Right lobe of liver (tissue), 6 donors: ENCODE results near the gene C6orf52. TPM values are rescaled to one million over a fixed set of nuclear protein-coding genes. Genes with fewer than 3 reads are reported as not detected.
A peak's percentile ranks its signal among the peaks of the same experiment; 100 is the strongest.

ENCODE experiments used
- ATAC-seq, 4 donors: fragments of 200-7000 bp; cut with Tn5 transposase; one replicate each; pipeline ENCODE4 v1.9.1; 2020; ENCODE audit warnings: mild to moderate bottlenecking in 4 of 4, moderate library complexity in 4 of 4
- DNase-seq, 3 donors: peaks; one replicate each; pipeline ENCODE4 v3.0.0-alpha.2; 2020
- H3K27ac ChIP-seq, 3 donors: fragments of 200-600 bp; one replicate each; pipeline ENCODE4 v1.8.0; 2022
- H3K27me3 ChIP-seq, 2 donors: fragments of 200-600 bp; one replicate each; pipeline ENCODE4 v1.8.0; 2022
- H3K36me3 ChIP-seq, 4 donors: fragments of 200-600 bp; sonication (generic) in 1 of 4; one replicate each; pipeline versions ENCODE4 v1.5.1 to v1.8.0; 2017 to 2022; ENCODE audit warnings: control low read depth in 1 of 4
- H3K4me1 ChIP-seq, 4 donors: fragments of 200-600 bp; sonication (generic) in 1 of 4; one replicate each; pipeline versions ENCODE4 v1.5.1 to v1.8.0; 2017 to 2022; ENCODE audit warnings: control low read depth in 1 of 4
- H3K4me3 ChIP-seq, 3 donors: fragments of 200-600 bp; one replicate each; pipeline ENCODE4 v1.8.0; 2022
- H3K9me3 ChIP-seq, 4 donors: fragments of 200-600 bp; sonication (generic) in 1 of 4; one replicate each; pipeline versions ENCODE4 v1.5.1 to v1.8.0; 2017 to 2022; ENCODE audit warnings: control low read depth in 1 of 4
- POLR2A ChIP-seq: fragments of 450-650 bp; IDR thresholded peaks from one replicate; pipeline ENCODE4 v1.6.1; 2017; ENCODE audit warnings: antibody characterized with exemption, mild to moderate bottlenecking
- WGBS: methylation state at CpG from one replicate; pipeline ENCODE4 v1.1.6; 2018; ENCODE audit warnings: low coverage, low lambda C conversion rate; ENCODE audit not compliant: insufficient coverage; ENCODE audit errors: missing lambda C conversion rate; 5-methylcytosine and 5-hydroxymethylcytosine counted together
- intact Hi-C, 2 donors: fragments of 100-400 bp; cut with DNase I; formaldehyde crosslinking; loops; one replicate each; pipeline versions ENCODE4 v1.11.2 to v1.14.1; 2022
- total RNA-seq, 6 experiments: library from RNA; depleted of rRNA in 2 of 6; stranded (reverse); fragments of >200 nt in 2 of 6; fragmentation: NEBNext Ultra II Directional in 3 of 6; extraction: Animal tissue kit (Norgen Biotek cat#: 25700) in 3 of 6; gene quantifications; one replicate each; pipeline versions ENCODE4 v1.1.0 to v1.2.4, GENCODE V29; 2016 to 2023
- TF ChIP-seq, protein P1 (sequence below), 4 donors: fragments of 200-600 bp in 3 of 4; fragments of 450-650 bp in 1 of 4; IDR thresholded peaks; one replicate each; pipeline versions ENCODE4 v1.5.1 to v1.8.0; 2016 to 2022; ENCODE audit warnings: antibody characterized with exemption in 4 of 4, mild to moderate bottlenecking in 2 of 4
- donor health status: DM: no; HTN: yes; CAD: no.
- donor health status: DM: no; HTN: no; CAD: no.
- donor health status: DM: no; HTN: no; CAD: no.
- donor health status: DM: no; HTN: yes; CAD: no.
- donor health status: DM: no; HTN: yes; CAD: no.

C6orf52 gene
- total RNA-seq, 6 experiments from 2014 or later, result 0.75 to 1.2 TPM; not detected in 4

DNA sequence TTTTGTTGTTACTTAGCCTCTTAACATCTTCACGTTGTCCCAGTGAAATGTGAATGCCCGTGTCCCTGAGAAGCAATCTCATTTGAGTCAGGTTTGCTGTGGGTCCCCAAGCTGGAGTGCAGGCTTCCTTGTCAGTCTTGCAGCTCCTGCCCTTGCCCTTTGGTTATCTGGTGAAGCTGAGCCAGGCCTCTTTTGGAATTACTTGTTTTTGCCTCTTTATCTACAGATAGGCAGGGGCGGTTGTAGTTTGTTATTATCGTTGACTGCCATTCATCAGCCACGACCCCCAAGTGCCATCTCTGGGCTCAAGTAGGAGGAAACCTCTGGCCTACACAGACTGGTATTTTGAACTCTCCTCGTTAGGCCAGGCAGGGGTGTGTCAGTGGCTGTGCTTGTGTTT is 30.6 kb upstream of the C6orf52 start:
- Histone ChIP-seq H3K4me3 (no peak overlapping the region), H3K27me3 (no peaks in the 10 kb centered on the region), H3K9me3 (no peaks in the 10 kb centered on the region), H3K36me3 (peaks cover 0 to 16% (median under 1%) of the 10 kb centered on the region in 4 donors), H3K27ac (no peak overlapping the region), H3K4me1 (peaks cover 0 to 13% (median 0%) of the 10 kb centered on the region in 4 donors)
- intact Hi-C loops, result no loop called here
- no peak for TF ChIP-seq POLR2A
- TF ChIP-seq, protein P1, sequence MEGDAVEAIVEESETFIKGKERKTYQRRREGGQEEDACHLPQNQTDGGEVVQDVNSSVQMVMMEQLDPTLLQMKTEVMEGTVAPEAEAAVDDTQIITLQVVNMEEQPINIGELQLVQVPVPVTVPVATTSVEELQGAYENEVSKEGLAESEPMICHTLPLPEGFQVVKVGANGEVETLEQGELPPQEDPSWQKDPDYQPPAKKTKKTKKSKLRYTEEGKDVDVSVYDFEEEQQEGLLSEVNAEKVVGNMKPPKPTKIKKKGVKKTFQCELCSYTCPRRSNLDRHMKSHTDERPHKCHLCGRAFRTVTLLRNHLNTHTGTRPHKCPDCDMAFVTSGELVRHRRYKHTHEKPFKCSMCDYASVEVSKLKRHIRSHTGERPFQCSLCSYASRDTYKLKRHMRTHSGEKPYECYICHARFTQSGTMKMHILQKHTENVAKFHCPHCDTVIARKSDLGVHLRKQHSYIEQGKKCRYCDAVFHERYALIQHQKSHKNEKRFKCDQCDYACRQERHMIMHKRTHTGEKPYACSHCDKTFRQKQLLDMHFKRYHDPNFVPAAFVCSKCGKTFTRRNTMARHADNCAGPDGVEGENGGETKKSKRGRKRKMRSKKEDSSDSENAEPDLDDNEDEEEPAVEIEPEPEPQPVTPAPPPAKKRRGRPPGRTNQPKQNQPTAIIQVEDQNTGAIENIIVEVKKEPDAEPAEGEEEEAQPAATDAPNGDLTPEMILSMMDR (IDR thresholded peaks at IDR 0.05), result no peak
- no peak for DNase-seq
- ATAC-seq, result no peak
- 67% methylated on average over 5 of the region's 6 CpGs for WGBS

DNA sequence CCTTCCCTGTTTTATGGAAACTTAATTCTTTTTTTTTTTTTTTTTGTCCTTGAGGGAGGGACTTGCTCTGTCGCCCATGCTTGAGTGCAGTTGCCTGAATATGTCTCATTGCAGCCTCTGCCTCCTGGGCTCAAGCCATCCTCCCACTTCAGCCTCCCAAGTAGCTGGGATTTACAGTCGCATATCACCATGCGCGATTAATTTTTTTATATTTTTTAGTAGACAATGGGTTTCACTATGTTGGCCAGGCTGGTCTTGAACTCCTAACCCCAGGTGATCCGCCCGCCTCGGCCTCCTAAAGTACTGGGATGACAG is 29.1 kb upstream of the C6orf52 start:
- no peak for TF ChIP-seq POLR2A
- TF ChIP-seq, protein P1 (IDR thresholded peaks at IDR 0.05), result no peak
- peaks cover 0 to 13% (median 0%) of the 10 kb centered on the region in 4 donors for H3K4me1 ChIP-seq
- ATAC-seq (no peak), DNase-seq (no peak)
- H3K4me3 ChIP-seq, result peak overlapping the region; percentile 70 to 76 (median 73)
- H3K27ac ChIP-seq, result peak overlapping the region; percentile 51 to 78 (median 66)
- H3K9me3 ChIP-seq, result no peaks in the 10 kb centered on the region
- 20% methylated on average over 7 of the region's 7 CpGs for WGBS
- H3K27me3 ChIP-seq, result no peaks in the 10 kb centered on the region
- intact Hi-C loops, result no loop called here
- peaks cover 0 to 3% (median under 1%) of the 10 kb centered on the region in 4 donors for H3K36me3 ChIP-seq

DNA sequence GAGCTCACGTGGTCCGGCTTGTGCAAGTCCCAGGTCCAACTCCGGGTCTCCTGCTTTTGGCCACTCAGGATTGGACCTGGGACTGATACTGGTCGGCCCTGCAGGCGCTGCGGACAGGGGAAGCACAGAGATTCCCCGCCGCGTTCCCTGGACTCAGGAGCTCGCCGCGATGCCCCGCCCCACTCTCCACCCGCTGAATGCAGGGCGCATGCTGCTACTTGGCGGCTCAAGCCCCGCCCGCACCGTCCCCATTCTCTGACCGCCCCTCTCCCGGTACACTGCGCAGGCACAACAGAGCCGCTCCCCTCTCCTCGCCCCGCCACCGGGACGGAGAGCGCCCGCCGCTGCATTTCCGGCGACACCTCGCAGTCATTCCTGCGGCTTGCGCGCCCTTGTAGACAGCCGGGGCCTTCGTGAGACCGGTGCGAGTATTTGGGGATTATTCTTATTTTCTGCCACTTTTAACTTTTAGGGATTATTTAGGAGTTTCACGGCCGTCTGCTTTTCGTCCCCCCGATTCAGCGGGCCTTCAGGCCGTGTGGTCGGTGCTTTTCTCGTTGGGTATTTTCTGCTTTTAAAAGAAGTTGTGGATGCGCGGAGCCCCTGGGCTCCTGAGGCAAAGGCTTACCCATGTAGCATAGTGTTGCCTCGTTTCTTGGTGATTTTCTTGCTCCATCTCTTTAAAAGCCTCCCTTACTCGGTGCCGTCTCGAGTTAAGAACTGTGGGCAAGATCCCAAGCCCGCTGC is 28.6 kb upstream of the C6orf52 start, which contains the start of gene TMEM14C:
Gene TMEM14C (plus strand): TSS at position 251 of the 747 bp plus-strand sequence. CDS start 1,544 bp downstream, outside the sequence.
- Histone ChIP-seq H3K36me3 (peaks cover 0 to 2% (median 0%) of the 10 kb centered on the region in 4 donors), H3K27ac (peak within 1 kb of the TSS; percentile 62 to 78 (median 66)), H3K9me3 (no peaks in the 10 kb centered on the region), H3K4me3 (peak within 1 kb of the TSS; percentile 70 to 76 (median 73)), H3K4me1 (peaks cover 0 to 13% (median 0%) of the 10 kb centered on the region in 4 donors), H3K27me3 (no peaks in the 10 kb centered on the region)
- under 1% methylated on average over 30 of the region's 55 CpGs for WGBS
- peak; percentile 94 for TF ChIP-seq POLR2A
- TF ChIP-seq, protein P1 (IDR thresholded peaks at IDR 0.05), result no peak
- DNase-seq, result peak; percentile 99 to 100 (median 100)
- peak; percentile 98 to 100 (median 98) for ATAC-seq
- intact Hi-C loops, result no loop called here

DNA sequence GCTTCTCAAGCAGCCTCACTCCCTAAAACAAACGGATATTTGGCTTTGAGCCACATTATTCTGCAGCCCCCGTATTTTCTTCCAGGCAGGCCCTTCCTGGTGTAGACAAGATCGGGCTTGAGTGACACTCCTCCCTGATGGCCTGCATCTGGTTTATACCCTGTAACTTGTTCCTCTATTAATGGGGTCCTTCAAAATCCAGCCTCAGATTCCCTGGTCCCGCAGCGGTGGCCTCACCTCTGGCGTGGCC is 28.1 kb upstream of the C6orf52 start:
- ATAC-seq (no peak), DNase-seq (no peak)
- Histone ChIP-seq H3K27me3 (no peaks in the 10 kb centered on the region), H3K4me3 (peak overlapping the region; percentile 70 to 76 (median 73)), H3K36me3 (peaks cover 0 to 2% (median 0%) of the 10 kb centered on the region in 4 donors), H3K4me1 (peaks cover 0 to 13% (median 0%) of the 10 kb centered on the region in 4 donors), H3K27ac (peak overlapping the region; percentile 42 to 75 (median 62)), H3K9me3 (no peaks in the 10 kb centered on the region)
- TF ChIP-seq, protein P1 (IDR thresholded peaks at IDR 0.05), result no peak
- no peak for TF ChIP-seq POLR2A
- 4% methylated on average over 3 of the region's 6 CpGs for WGBS
- intact Hi-C loops, result no loop called here
